ENCODE results near the gene HSPA1A. TPM values are rescaled to one million over a fixed set of nuclear protein-coding genes. Genes with fewer than 3 reads are reported as not detected.

The HSPA1A gene
- total RNA-seq, 2 experiments from 2014 or later = 0.22 to 2.2 TPM

DNA sequence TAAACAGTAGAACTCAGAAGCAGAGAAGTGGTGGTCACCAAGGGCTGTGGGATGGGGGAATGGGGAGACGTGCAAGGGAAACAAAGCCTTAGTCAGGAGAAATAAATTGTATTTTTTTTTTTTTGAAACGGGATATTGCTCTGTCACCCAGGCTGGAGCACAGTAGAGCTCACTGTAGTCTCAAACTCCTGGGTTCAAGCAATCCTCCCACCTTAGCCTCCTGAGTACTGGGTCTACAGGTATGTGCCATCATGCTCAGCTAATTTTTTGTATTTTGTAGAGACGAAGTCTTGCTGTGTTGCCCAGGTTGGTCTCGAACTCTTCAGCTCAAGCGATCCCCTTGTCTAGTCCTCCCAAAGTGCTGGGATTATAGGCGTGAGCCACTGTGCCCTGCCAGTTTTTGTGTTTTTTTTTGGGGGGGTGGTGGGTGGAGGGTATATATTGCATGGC is 15.6 kb downstream of the HSPA1A start:
- Histone ChIP-seq H4K20me1 (ENCODE audit: insufficient read depth, low read length) (peaks cover under 1% of the 10 kb centered on the region; the same call in 1 of the 2 replicates), H3K4me2 (ENCODE audit: low read length) (peak overlapping the region; percentile 99), H3K79me2 (ENCODE audit: insufficient read depth, low read depth, low read length) (peaks cover 60% of the 10 kb centered on the region), H3K4me1 (ENCODE audit: insufficient read depth, low read length, poor library complexity, severe bottlenecking) (peaks cover 43% of the 10 kb centered on the region), H3K9me3 (ENCODE audit: low read length) (no peaks in the 10 kb centered on the region), H3K27ac (ENCODE audit: low read depth, low read length, poor library complexity, severe bottlenecking) (peak overlapping the region; percentile 95), H3K36me3 (ENCODE audit: insufficient read depth, low read length) (peaks cover 12% of the 10 kb centered on the region), H3K4me3 (ENCODE audit: low read depth, low read length, poor library complexity, severe bottlenecking) (peak overlapping the region; percentile 89), H2AFZ (ENCODE audit: low read length) (peak overlapping the region; percentile 24; the same call in 1 of the 2 replicates), H3K9me2 (ENCODE audit: insufficient read depth, low read length) (no peaks in the 10 kb centered on the region)
- no TSS peak for BruUV-seq (replicated peaks)
- intact Hi-C loops (cut with micrococcal nuclease; ENCODE audit: unreplicated experiment) = loop anchor here (1.0 to 10.0 kb wide), 7 partner anchors 58 to 336 kb away; partner anchors contain the start of genes ATP6V1G2, DDAH2, MICB and NELFE
- CTCF ChIA-PET (ENCODE audit: unreplicated experiment) = interaction anchor here (0.8 to 1.0 kb wide), 2 partner anchors 61 to 92 kb away, joined by 3 read pairs; no protein-coding TSS in a partner anchor
- POLR2A ChIA-PET = interaction anchor here (0.6 to 3.8 kb wide), 9 partner anchors 11 to 236 kb away, joined by 3 to 43 read pairs (median 4); partner anchors contain the start of genes CLIC1, LSM2, MSH5 and NEU1
- peak; percentile 22 for DNase-seq (ENCODE audit: low spot score)
- no peak for TF ChIP-seq EZH2phosphoT487 (IDR thresholded peaks at IDR 0.05; ENCODE audit: borderline replicate concordance, low read depth, low read length)
- TF ChIP-seq, protein P1, sequence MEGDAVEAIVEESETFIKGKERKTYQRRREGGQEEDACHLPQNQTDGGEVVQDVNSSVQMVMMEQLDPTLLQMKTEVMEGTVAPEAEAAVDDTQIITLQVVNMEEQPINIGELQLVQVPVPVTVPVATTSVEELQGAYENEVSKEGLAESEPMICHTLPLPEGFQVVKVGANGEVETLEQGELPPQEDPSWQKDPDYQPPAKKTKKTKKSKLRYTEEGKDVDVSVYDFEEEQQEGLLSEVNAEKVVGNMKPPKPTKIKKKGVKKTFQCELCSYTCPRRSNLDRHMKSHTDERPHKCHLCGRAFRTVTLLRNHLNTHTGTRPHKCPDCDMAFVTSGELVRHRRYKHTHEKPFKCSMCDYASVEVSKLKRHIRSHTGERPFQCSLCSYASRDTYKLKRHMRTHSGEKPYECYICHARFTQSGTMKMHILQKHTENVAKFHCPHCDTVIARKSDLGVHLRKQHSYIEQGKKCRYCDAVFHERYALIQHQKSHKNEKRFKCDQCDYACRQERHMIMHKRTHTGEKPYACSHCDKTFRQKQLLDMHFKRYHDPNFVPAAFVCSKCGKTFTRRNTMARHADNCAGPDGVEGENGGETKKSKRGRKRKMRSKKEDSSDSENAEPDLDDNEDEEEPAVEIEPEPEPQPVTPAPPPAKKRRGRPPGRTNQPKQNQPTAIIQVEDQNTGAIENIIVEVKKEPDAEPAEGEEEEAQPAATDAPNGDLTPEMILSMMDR (conservative IDR thresholded peaks at IDR 0.05; ENCODE audit: low read length) = no peak

- peak overlapping the region; percentile 95 for H3K27ac ChIP-seq (ENCODE audit: low read depth, low read length, poor library complexity, severe bottlenecking)
- peaks cover 67% of the 10 kb centered on the region for H3K79me2 ChIP-seq (ENCODE audit: insufficient read depth, low read depth, low read length)
- no peaks in the 10 kb centered on the region for H3K9me3 ChIP-seq (ENCODE audit: low read length)
- POLR2A ChIA-PET = interaction anchor here (0.6 to 3.8 kb wide), 9 partner anchors 10 to 236 kb away, joined by 3 to 43 read pairs (median 6); partner anchors contain the start of genes CLIC1, LSM2, MSH5 and NEU1
- H3K9me2 ChIP-seq (ENCODE audit: insufficient read depth, low read length) = no peaks in the 10 kb centered on the region
- H3K4me3 ChIP-seq (ENCODE audit: low read depth, low read length, poor library complexity, severe bottlenecking) = peak overlapping the region; percentile 89
- no peak for TF ChIP-seq EZH2phosphoT487 (IDR thresholded peaks at IDR 0.05; ENCODE audit: borderline replicate concordance, low read depth, low read length)
- TF ChIP-seq, protein P1 (conservative IDR thresholded peaks at IDR 0.05; ENCODE audit: low read length) = no peak
- BruUV-seq (replicated peaks) = no TSS peak
- intact Hi-C loops (cut with micrococcal nuclease; ENCODE audit: unreplicated experiment) = loop anchor here (2.0 to 10.0 kb wide), 6 partner anchors 59 to 337 kb away; partner anchors contain the start of genes ATP6V1G2, EHMT2, MICB and NELFE
- no peak overlapping the region; the same call in 1 of the 2 replicates for H2AFZ ChIP-seq (ENCODE audit: low read length)
- DNase-seq (ENCODE audit: low spot score) = no peak
- peaks cover 18% of the 10 kb centered on the region for H3K36me3 ChIP-seq (ENCODE audit: insufficient read depth, low read length)
- H3K4me1 ChIP-seq (ENCODE audit: insufficient read depth, low read length, poor library complexity, severe bottlenecking) = peaks cover 36% of the 10 kb centered on the region
- peaks cover 8% of the 10 kb centered on the region; the same call in 1 of the 2 replicates for H4K20me1 ChIP-seq (ENCODE audit: insufficient read depth, low read length)
- CTCF ChIA-PET (ENCODE audit: unreplicated experiment) = interaction anchor here (0.9 to 1.0 kb wide), 2 partner anchors 93 to 104 kb away, joined by 3 read pairs; no protein-coding TSS in a partner anchor
- peak overlapping the region; percentile 99 for H3K4me2 ChIP-seq (ENCODE audit: low read length)
Measured at GRCh38 chr6:31831350-31832215, 16.2 kb downstream of the HSPA1A start.

All from OCI-LY7 (cell line).